ENCODE measurements around the gene VSTM1. TPM values are rescaled to one million over a fixed set of nuclear protein-coding genes. Genes with fewer than 3 reads are reported as not detected.

VSTM1 gene
- total and polyA plus RNA-seq, 2 donors (not counting 3 experiments of a cell fraction or from before 2014, with no cell fraction given): not detected

- Histone ChIP-seq H3K4me2 (ENCODE audit: insufficient read depth, low read length) (no peak overlapping the region), H3K4me3 (replicated peaks in 1 of 3; ENCODE audit: insufficient read depth in 1 of 3, low read depth in 1 of 3, low read length in 3 of 3) (no peak overlapping the region), H3K36me3 (ENCODE audit: control insufficient read depth in 2 of 2, extremely low read depth in 1 of 2, insufficient read depth in 2 of 2, low read length in 2 of 2) (no peaks in the 10 kb centered on the region), H3K9ac (replicated peaks; ENCODE audit: extremely low read depth, insufficient read depth, low read length) (no peak overlapping the region), H3K27ac (ENCODE audit: insufficient read depth, low read depth, low read length) (no peak overlapping the region), H3K9me1 (replicated peaks; ENCODE audit: control insufficient read depth, extremely low read depth, insufficient read depth, low read length) (no peaks in the 10 kb centered on the region), H2AFZ (ENCODE audit: low read depth, low read length) (no peak overlapping the region), H3K79me2 (ENCODE audit: control insufficient read depth, insufficient read depth, low read length) (no peaks in the 10 kb centered on the region), H3K9me3 (replicated peaks; ENCODE audit: control insufficient read depth, insufficient read depth, low read length) (no peaks in the 10 kb centered on the region), H4K20me1 (replicated peaks; ENCODE audit: control insufficient read depth, extremely low read depth, insufficient read depth, low read length) (no peaks in the 10 kb centered on the region), H3K4me1 (ENCODE audit: control insufficient read depth, extremely low read depth, insufficient read depth, low read length) (peaks cover 18% of the 10 kb centered on the region), H3K27me3 (ENCODE audit: control insufficient read depth in 2 of 2, insufficient read depth in 2 of 2, low read length in 2 of 2) (no peaks in the 10 kb centered on the region)
- BruUV-seq (replicated peaks): no TSS peak
- POLR2A ChIA-PET: interaction anchor here (0.7 kb wide), 2 partner anchors 26 to 255 kb away, joined by 7 read pairs; no protein-coding TSS in a partner anchor
- intact Hi-C loops (cut with micrococcal nuclease): no loop called here
- TF ChIP-seq FOS (IDR thresholded peaks at IDR 0.05; ENCODE audit: borderline replicate concordance, insufficient read depth, low read length): no peak
- TF ChIP-seq POLR2AphosphoS5 (IDR thresholded peaks at IDR 0.05; ENCODE audit: insufficient read depth, low read depth, low read length): no peak
- TF ChIP-seq, protein P1, sequence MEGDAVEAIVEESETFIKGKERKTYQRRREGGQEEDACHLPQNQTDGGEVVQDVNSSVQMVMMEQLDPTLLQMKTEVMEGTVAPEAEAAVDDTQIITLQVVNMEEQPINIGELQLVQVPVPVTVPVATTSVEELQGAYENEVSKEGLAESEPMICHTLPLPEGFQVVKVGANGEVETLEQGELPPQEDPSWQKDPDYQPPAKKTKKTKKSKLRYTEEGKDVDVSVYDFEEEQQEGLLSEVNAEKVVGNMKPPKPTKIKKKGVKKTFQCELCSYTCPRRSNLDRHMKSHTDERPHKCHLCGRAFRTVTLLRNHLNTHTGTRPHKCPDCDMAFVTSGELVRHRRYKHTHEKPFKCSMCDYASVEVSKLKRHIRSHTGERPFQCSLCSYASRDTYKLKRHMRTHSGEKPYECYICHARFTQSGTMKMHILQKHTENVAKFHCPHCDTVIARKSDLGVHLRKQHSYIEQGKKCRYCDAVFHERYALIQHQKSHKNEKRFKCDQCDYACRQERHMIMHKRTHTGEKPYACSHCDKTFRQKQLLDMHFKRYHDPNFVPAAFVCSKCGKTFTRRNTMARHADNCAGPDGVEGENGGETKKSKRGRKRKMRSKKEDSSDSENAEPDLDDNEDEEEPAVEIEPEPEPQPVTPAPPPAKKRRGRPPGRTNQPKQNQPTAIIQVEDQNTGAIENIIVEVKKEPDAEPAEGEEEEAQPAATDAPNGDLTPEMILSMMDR (IDR thresholded peaks at IDR 0.05; ENCODE audit: extremely low read depth in 1 of 2, insufficient read depth in 1 of 2, low read depth in 1 of 2, low read length in 2 of 2): no peak
- TF ChIP-seq, protein P2, sequence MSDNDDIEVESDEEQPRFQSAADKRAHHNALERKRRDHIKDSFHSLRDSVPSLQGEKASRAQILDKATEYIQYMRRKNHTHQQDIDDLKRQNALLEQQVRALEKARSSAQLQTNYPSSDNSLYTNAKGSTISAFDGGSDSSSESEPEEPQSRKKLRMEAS (IDR thresholded peaks at IDR 0.05; ENCODE audit: insufficient read depth, insufficient read length): no peak
- no peak for TF ChIP-seq JUN (IDR thresholded peaks at IDR 0.05; ENCODE audit: borderline replicate concordance, insufficient read depth, insufficient read length, low read depth)
- no peak for TF ChIP-seq EZH2 (IDR thresholded peaks at IDR 0.05; ENCODE audit: borderline replicate concordance, low read depth, low read length, severe bottlenecking)
- TF ChIP-seq GATA2 (IDR thresholded peaks at IDR 0.05; ENCODE audit: insufficient read depth, insufficient read length, low read depth, low read length): no peak
- no peak for TF ChIP-seq MYC (IDR thresholded peaks at IDR 0.05; ENCODE audit: low read depth, low read length)
- no peak for TF ChIP-seq POLR2A (IDR thresholded peaks at IDR 0.05; ENCODE audit: low read depth, low read length)
- dilution Hi-C loops (cut with MboI; ENCODE audit: extremely low pct_ligation_motif_present, low sequenced_read_pairs): no loop called here
- DNase-seq (ENCODE audit: low read depth, low spot score): no peak
- CTCF ChIA-PET: interaction anchor here (3.8 kb wide), 1 partner anchor 13 kb away, joined by 21 read pairs; no protein-coding TSS in a partner anchor
- no peak for FAIRE-seq
Observed at GRCh38 chr19:54010474-54010873, 53.2 kb downstream of the VSTM1 start.
